Inflammatory macrophage (primary cell): ENCODE data around the gene NTN4.
"Not testable (repeated sequence)": the region's sequence is repeated elsewhere in the genome, so short reads cannot be mapped to it uniquely, and the experiment has no call there.

Source experiments
- DNase-seq, 2 donors: peaks; one replicate each; pipeline ENCODE4 v3.0.0-alpha.2; 2020 to 2022

NTN4 gene

DNA sequence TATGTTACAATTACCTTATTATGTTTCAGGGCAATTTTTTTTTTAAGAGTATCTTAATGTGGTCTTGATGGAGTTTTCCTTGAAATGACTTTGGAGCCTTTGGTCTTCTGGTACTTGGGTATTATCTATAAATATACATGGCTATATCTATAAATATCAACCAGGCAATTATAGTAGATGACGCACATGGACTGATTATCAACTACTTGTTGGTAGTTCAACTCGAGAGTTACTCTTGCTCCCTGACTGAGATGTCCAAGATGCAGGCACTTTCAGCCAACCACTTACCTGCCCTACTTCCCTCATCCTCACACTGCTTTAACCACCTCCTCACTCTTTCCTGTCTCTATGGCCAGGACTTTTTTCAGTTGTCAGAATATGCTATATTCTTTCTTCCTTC is 85.4 kb downstream of the NTN4 start:
- DNase-seq, result no peak

DNA sequence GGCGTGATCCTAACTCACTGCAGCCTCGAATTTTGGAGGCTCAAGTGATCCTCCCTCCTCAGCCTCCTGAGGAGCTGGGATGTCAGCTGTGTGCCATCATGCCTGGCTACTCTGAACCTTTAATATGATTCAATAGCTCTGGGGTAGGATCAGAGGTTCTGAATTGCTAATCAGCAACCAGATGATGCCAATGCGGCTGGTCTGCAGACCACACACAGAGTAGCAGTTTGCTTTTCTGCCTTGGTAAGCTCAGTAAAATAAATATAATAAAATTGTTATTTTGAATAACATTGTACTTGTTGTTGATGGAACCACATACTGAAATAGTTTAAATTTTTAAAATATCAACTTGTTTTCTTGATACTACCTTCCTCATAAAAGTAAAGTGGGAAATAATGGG is 86.6 kb downstream of the NTN4 start:
- DNase-seq, result no peak

DNA sequence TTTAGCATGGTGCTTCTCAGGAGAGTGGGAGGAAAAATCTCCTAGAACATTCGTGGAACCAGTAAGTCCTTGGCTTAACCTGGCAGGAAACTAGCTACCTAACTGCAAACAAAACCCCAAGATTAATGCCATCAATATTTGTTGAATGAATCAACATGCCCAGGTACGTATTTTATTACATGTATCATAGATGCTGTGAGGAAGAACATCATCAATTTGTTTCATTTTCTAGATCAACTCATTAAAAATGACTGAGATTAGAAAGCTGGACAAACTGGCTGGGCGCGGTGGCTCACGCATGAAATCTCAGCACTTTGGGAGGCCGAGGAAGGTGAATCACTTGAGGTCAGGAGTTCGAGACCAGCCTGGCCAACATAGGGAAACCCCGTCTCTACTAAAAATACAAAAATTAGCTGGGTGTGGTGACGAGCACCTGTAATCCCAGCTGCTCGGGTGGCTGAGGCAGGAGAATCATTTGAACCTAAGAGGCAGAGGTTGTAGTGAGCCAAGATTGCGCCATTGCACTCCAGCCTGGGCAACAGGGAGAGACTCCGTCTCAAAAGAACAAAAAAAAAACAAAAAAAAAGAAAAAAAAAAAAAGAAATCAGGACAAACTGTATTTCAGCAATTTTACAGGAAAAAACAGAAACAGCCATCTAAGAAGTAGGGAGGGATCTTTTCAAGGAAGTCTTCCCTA is 88.7 kb downstream of the NTN4 start:
- DNase-seq, result no peak

DNA sequence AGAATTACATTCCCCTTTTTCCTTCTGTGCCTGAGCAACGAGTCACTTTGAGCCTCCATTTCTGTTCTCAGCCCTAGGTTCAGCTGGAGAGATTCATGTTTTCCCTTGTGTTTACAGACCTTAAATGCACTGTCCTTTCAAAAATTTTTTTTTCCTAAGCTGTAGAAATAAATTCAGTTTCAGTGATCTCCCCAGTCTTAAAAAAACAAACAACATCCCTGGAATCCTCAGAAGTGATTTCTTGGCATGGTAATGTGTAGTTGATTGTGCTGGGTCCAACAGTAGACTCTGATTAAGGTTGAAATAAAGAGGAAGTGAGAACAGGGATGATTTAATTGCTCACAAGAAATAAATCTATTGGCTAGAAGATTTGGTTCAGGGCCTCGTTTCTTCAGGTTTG is 89.3 kb downstream of the NTN4 start:
- no peak for DNase-seq

DNA sequence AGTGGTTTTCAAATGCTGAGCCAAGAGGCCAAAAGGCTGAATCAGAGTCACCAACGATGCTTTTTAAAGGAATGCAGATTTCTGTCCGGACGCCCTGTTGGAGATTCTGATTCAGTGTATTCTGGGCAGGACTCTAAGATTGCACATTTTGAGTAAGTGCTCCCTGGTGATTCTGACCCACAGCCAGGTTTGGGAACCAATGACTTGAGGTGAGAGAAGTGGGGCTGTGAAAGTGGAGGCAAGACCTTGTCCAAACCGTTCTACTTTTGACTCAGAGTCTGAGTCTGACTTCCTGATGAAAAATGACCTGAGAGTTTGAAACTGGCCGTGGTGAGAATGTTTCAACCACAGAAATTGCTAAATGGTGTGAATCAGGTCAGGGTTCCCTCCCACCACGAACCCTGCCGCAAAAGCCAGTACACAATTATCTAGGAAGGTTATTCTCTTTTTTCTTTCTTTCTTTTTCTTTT is 90.2 kb downstream of the NTN4 start:
- no peak for DNase-seq

DNA sequence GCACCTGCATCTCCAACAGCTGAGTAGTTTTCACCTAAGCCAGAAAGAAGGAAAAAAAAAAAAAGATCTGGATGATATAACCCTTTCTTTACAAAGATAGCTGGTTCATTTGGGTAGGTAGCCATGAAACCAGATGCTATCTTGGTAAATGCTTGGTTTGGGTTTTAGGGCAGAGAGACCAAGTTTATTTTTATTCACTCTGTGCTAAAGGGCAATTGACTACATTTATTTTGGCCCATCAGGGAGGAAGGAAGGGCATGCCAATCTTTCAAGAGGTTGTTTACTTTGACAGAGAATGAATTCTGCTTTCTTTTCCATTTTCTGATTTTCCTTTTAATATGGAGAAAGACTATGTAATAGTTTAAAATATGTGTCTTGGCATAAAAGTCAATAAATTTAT is 91.0 kb downstream of the NTN4 start:
- no peak for DNase-seq

DNA sequence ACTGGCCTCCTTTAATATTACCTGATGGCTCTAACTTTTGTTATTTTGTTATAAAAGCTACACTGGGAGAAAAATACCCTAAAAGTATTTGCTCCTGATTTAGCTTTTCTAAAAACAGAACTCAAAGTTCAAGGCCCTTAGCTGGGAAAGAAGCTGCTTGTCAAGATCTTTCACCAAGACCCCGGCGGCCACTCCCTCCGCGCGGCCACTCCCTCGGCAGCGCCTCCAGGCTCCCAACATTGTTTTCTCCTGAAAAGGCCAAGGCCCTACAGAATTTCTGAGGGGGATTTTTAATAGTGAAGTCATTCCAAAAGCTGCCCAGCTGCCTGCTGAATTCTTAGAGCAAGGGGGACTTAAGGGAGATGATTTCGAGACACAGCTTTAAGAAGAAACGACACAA is 96.4 kb downstream of the NTN4 start:
- no peak for DNase-seq

DNA sequence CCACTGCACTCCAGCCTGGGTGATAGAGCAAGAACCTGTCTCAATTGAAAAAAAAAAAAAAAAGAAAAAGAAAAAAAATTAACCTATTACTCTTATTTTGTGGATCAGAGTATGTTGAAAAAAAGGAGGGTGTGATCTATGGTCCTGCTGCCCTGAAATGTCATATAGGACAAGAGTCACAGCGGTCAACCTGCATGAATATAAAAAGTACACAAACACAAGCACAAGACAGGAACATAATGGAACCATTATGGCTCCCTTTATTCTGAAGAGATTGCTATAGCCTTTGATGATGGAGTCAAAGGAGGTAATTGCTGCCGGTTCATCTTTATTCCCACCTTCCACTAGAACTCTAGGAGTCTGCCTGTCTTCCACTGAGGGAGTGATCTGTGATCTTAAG is 96.9 kb downstream of the NTN4 start:
- DNase-seq, result no peak

DNA sequence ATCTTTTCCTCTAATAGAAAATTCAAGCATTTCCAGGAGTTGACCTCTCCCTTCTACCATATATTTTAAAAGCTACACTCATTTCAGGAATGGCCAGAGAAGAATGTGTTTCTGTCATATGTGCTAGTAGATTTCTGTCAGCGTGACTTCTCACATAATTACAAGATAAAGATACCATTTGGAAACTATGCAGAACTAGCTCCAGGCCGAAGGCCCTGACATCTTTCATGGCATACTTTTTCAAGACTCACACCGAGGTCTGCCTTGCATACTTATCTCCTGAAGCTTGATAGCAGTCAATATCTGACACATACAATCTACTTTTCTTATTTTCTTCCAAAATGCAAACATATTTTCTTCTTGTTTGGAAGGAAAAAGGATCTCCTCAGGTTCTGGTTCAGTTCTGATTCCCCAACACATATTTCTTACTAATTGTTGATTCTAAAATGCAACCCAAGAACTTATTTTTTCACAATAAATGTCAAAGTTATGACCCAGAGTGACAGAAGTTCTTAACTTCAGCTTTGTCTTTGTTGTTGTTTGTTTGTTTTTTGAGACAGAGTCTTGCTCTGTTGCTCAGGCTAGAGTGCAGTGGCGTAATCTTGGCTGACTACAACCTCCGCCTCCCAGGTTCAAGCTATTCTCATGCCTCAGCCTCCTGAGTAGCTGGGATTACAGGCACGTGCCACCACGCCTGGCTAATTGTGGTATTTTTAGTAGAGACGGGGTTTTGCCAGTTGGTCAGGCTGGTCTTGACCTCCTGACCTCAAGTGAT is 99.5 kb downstream of the NTN4 start:
- DNase-seq, result no peak

DNA sequence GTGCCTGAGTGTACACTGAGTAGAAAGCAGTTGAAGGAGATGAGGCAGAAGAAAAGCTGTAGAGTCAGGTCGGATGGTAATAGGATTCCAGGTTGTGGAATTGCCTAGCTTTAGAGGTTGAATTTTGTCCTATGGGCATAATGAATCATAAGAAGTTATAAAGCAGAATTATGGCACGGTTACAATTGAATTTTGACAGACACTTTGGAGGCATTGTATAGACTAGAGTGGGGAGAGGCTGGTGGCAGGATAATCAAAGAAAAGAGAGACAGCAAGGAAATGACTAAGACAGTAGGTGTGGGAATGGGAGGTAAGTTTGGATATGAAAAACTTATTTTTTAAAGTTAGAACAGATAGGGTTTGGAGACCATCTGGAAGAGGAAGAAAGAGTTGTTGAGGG is 102.6 kb downstream of the NTN4 start:
- no peak for DNase-seq

DNA sequence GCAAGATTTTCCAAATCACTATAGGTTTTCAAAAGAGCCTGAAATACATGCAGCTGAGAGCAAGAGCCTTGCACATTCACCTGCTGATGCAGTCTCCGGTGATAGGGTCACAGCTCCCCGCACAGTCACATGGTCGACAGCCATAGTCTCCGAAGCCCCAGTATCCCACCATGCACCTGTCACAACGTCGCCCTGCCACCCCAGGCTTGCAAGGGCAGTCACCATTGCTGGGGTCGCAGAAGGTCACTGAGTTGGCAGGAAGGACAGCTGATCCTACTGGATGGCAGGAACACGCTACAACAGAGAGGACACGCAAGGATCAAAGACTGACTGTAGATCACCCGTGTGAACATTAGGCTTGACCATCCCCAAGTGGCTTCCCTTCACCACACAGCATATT is 107.1 kb downstream of the NTN4 start:
- DNase-seq, result no peak

DNA sequence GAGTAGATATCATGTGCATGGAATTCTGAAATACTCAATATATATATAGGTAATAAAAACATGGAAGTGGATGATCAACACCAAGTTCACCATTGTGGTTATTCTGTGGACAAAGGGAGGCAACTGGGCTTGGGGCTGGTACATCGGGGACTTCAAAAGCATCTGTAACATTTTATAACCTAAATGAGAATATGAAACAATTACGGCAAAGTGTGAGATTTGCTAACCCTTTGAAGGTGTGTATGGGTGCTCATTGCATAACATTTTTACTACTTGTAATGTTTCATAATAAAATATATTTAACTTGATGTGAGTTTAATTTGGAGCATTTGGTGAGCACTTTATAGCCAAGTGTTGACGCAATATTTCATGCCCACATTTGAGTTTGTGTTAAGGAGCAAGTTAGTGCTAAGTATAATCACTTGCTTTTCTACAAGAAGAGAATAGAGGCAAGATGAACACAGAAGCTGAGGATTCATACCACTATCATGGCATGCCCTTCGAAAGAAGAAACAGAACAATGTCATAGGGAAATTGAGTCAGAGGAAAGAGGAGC is 109.3 kb downstream of the NTN4 start:
- DNase-seq, result no peak

DNA sequence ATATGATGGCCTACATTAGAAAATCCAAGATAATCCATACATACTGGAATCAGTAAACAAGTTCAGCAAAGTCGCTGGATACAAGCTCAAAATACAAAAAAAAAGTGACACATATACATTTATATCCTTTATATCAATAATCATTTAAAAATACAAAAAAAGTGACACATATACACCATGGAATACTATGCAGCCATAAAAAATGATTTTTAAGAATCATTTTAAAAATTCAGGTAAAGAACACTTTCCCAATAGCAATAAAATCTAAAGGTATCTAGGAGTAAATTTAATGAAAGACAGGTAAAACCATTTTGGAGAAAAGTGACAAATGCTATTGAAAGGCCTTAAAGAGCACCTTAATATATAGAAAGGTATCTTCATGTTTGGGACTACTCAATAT is 111.9 kb downstream of the NTN4 start:
- no peak for DNase-seq

DNA sequence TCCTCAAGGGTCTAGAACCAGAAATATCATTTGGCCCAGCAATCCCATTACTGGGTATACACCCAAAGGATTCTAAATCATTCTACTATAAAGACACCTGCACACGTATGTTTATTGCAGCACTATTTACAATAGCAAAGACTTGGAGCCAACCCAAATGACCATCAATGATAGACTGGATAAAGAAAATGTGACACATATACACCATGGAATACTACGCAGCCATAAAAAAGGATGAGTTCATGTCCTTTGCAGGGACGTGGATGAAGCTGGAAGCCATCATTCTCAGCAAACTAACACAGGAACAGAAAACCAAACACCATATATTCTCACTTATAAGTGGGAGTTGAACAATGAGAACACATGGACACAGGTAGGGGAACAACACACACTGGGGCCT is 112.8 kb downstream of the NTN4 start:
- not testable (repeated sequence) for DNase-seq

DNA sequence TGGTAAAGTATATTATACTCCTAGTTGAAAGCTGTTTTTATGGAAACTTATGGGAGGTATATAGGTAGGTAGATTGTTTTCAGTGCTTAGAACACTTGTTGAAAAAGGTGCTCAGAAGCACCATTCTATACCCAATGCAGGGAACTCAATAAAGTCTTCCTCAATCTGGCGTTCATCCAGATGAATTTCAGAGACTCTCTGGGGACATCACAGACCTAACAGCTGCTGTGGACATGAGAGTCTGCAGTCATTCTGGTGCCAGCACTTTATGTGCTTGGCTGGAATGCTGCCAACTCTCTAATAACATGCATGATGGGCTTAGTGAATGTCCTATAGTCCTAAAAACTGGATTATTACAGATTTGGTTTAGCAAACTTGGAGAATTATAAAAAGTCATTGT is 115.9 kb downstream of the NTN4 start:
- no peak for DNase-seq

DNA sequence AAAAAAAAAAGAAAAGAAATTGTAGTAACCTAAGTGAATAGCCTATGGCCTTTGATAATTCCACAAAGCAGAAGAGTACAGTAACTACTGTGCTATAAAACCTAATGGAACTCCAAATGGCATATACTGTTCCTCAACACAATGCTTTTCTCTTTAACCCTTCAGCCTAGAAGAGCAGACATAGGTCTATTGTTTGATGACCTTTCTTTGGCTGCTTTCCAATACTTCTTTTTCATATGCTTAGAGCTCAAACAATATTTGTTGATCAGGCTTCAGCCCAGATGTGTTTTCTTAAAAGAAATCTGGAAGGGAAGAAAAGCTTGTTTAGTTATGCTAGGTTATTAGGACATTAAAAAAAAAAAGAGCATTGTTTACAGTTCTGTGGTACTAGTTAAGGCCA is 116.4 kb downstream of the NTN4 start:
- DNase-seq, result no peak

DNA sequence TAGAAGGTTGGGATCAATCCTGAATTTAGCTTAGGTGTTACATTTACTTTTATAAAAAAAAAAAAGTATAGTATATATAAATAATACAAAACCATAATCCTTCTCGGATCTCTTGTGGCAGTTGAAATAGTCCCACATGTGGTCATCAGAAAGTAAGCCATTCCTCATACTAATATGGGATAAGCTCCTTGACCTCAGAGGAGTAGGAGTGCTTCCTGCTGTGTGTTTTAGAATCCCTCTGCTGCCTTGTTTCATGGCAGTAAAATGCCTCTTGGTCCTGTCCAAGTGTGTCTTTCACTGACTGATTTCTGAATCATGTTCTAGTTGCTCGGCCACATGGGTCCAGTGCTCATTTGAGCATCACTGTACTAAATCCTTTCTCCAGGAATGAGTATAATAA is 117.0 kb downstream of the NTN4 start:
- no peak for DNase-seq

DNA sequence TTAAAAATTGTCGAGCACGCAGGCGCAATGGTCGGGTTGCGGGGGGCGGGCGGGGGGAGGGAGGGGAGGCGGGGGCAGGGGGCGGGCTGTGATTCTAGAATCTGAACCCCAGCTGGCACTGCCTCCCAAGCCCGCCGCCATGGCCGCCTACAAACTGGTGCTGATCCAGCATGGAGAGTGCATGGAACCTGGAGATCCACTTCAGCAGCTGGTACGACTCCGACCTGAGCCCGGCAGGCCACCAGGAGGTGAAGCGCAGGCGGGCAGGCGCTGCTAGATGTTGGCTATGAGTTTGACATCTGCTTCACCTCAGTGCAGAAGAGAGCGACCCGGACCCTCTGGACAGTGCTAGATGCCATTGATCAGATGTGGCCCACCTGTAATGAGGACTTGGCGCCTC is 118.4 kb downstream of the NTN4 start:
- no peak for DNase-seq

DNA sequence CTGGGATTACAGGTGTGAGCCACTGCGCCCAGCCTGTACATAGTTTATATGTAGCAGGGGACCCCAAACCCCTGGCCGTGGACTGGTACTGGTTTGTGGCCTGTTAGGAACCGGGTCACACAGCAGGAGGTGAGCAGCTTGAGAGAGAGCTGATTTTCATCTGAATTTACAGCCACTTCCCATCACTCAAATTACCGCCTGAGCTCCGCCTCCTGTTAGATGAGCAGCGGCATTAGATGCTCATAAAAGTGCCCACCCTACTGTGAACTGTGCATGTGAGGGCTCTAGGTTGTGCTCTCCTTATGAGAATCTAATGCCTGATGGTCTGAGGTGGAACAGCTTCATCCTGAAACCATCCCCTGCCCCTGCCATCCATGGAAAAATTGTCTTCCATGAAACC is 119.3 kb downstream of the NTN4 start:
- no peak for DNase-seq

DNA sequence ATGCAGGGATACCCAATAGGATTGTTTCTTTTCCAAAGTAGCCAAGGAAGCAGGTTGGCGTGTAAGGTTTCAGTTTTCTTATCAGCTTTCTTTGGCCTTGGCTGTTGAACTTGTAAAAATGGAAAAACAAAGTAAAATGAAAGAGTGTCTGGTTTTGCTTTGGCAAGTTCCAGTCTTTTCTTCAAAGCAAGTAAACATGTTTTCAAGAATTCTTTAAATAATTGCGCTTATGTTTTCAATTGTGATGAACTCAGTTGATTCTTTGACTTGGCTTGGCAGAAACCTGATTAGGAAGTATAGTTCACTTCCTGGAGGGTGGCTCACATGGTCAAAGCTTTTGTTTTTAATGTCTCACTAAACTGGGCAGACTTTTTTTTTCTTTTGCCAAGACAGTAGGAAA is 127.0 kb downstream of the NTN4 start:
- DNase-seq, result no peak

DNA sequence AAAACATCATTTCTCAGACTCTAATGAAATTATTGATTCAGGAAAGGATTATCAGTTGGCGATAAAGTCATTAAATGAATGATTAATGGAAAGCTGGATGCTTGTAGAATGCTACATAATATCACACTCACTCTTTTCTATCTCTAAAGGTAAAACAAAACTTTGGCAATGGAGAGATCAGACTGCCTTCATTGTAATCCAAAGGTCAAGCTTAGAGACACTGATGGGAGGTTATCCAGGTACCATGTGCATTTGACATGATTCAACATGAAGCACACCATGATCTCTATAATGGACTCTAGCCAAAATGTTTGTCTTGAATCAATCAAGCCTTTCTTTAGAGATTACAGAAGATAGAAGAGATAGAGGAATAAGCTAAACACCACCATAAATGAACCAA is 129.2 kb downstream of the NTN4 start:
- DNase-seq, result no peak

DNA sequence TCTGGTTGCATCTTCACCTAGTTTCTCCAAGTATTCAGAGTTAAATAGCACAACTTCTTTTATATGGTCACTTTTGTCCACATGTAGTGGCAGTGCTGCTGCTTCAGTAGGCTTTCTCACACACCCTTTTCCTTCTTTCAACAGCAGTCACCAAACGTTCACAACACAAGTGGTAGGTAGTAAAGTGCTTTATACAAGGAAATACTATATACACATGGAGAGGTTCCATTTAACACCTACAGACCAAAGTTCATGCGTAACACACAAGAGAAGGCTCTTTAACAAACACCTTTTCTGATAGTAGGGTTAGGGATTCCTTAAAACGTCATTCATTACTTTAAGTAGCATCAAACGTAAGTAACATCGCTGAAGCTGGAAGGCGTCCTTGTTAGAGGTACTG is 132.2 kb downstream of the NTN4 start:
- no peak for DNase-seq

DNA sequence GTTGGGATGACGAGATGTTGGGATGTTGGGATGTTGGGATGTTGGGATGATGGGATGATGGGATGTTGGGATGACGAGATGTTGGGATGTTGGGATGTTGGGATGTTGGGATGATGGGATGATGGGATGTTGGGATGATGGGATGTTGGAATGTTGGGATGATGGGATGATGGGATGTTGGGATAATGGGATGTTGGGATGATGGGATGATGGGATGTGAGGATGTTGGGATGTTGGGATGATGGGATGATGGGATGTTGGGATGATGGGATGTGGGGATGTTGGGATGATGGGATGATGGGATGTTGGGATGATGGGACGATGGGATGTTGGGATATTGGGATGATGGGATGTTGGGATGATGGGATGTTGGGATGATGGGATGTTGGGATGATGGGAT is 135.9 kb downstream of the NTN4 start:
- DNase-seq, result not testable (repeated sequence)
